Measurements from ENCODE around the gene SLC1A2.

The SLC1A2 gene

GRCh38 chr11:35270342-35270741, 149.0 kb downstream of the SLC1A2 start:
- TF ChIP-seq CTCF (IDR thresholded peaks at IDR 0.05; ENCODE audit: low read depth, low read length): no peak
- Histone ChIP-seq H3K27me3 (ENCODE audit: insufficient read depth, low read depth, severe bottlenecking) (no peaks in the 10 kb centered on the region), H3K27ac (no peak overlapping the region), H3K36me3 (peaks cover 29% of the 10 kb centered on the region), H3K9me3 (ENCODE audit: severe bottlenecking) (no peaks in the 10 kb centered on the region), H3K4me3 (ENCODE audit: low read depth, low read length) (no peak overlapping the region)
- DNase-seq: no peak

GRCh38 chr11:35267504-35267903, 151.9 kb downstream of the SLC1A2 start:
- DNase-seq: no peak
- Histone ChIP-seq H3K27ac (no peak overlapping the region), H3K4me3 (ENCODE audit: low read depth, low read length) (no peak overlapping the region), H3K9me3 (ENCODE audit: severe bottlenecking) (no peaks in the 10 kb centered on the region), H3K27me3 (ENCODE audit: insufficient read depth, low read depth, severe bottlenecking) (no peaks in the 10 kb centered on the region), H3K36me3 (peaks cover 32% of the 10 kb centered on the region)
- no peak for TF ChIP-seq CTCF (IDR thresholded peaks at IDR 0.05; ENCODE audit: low read depth, low read length)

- Histone ChIP-seq H3K27ac (no peak overlapping the region), H3K4me3 (ENCODE audit: low read depth, low read length) (no peak overlapping the region), H3K27me3 (ENCODE audit: insufficient read depth, low read depth, severe bottlenecking) (no peaks in the 10 kb centered on the region), H3K36me3 (peaks cover 34% of the 10 kb centered on the region), H3K9me3 (ENCODE audit: severe bottlenecking) (no peaks in the 10 kb centered on the region)
- TF ChIP-seq CTCF (IDR thresholded peaks at IDR 0.05; ENCODE audit: low read depth, low read length): no peak
- DNase-seq: no peak
These were observed 153.5 kb downstream of the SLC1A2 start for GRCh38 chr11:35265755-35266454.

GRCh38 chr11:35262735-35263134, 156.6 kb downstream of the SLC1A2 start:
- H3K27ac ChIP-seq: no peak overlapping the region
- no peak for TF ChIP-seq CTCF (IDR thresholded peaks at IDR 0.05; ENCODE audit: low read depth, low read length)
- no peak overlapping the region for H3K4me3 ChIP-seq (ENCODE audit: low read depth, low read length)
- H3K36me3 ChIP-seq: peaks cover 33% of the 10 kb centered on the region
- no peak for DNase-seq
- no peaks in the 10 kb centered on the region for H3K27me3 ChIP-seq (ENCODE audit: insufficient read depth, low read depth, severe bottlenecking)
- H3K9me3 ChIP-seq (ENCODE audit: severe bottlenecking): no peaks in the 10 kb centered on the region

- Histone ChIP-seq H3K4me3 (ENCODE audit: low read depth, low read length) (no peak overlapping the region), H3K27ac (no peak overlapping the region), H3K9me3 (ENCODE audit: severe bottlenecking) (no peaks in the 10 kb centered on the region), H3K36me3 (peaks cover 33% of the 10 kb centered on the region), H3K27me3 (ENCODE audit: insufficient read depth, low read depth, severe bottlenecking) (no peaks in the 10 kb centered on the region)
- no peak for DNase-seq
- TF ChIP-seq CTCF (IDR thresholded peaks at IDR 0.05; ENCODE audit: low read depth, low read length): no peak
These were observed 157.3 kb downstream of the SLC1A2 start for GRCh38 chr11:35262056-35262455.

GRCh38 chr11:35261197-35261596, 158.2 kb downstream of the SLC1A2 start:
- Histone ChIP-seq H3K27ac (no peak overlapping the region), H3K9me3 (ENCODE audit: severe bottlenecking) (no peaks in the 10 kb centered on the region), H3K27me3 (ENCODE audit: insufficient read depth, low read depth, severe bottlenecking) (no peaks in the 10 kb centered on the region), H3K4me3 (ENCODE audit: low read depth, low read length) (no peak overlapping the region), H3K36me3 (peaks cover 33% of the 10 kb centered on the region)
- no peak for TF ChIP-seq CTCF (IDR thresholded peaks at IDR 0.05; ENCODE audit: low read depth, low read length)
- DNase-seq: no peak

Measured in WERI-Rb-1 (cell line).